HEK293 (cell line): ENCODE measurements around the gene SLC18A3.

ENCODE experiments used
- CTCF ChIA-PET: fragments of 350-600 bp; formaldehyde crosslinking; extraction: SDS; loops from one replicate; lab custom pipeline; 2021; ENCODE audit warnings: antibody characterized with exemption; lab: Yijun Ruan, JAX
- POLR2A ChIA-PET: fragments of 300-600 bp; formaldehyde crosslinking; extraction: SDS; loops from one replicate; lab custom pipeline; 2020; ENCODE audit warnings: antibody characterized with exemption, inconsistent platforms; lab: Yijun Ruan, JAX
- H3K27ac ChIP-seq: fragments of 200-500 bp; sonication (Bioruptor generic); 2 replicates; pipeline ENCODE4 v1.5.1; 2014; ENCODE audit warnings: low read depth, low read length, control low read depth, inconsistent platforms; ENCODE audit errors: extremely low read depth
- H3K36me3 ChIP-seq, 2 experiments: fragments of 200-500 bp in 1 of 2; sonication (Bioruptor generic) in 1 of 2; 1 replicate in 1 of 2; 2 replicates in 1 of 2; pipeline ENCODE4 v1.5.1; 2014 to 2017; ENCODE audit warnings: inconsistent platforms in 2 of 2, low read length in 2 of 2; ENCODE audit not compliant: control insufficient read depth in 2 of 2, insufficient read depth in 1 of 2
- H3K4me1 ChIP-seq: fragments of 200-500 bp; sonication (Bioruptor generic); 2 replicates; pipeline ENCODE4 v1.5.1; 2014; ENCODE audit warnings: mild to moderate bottlenecking, low read length, inconsistent platforms; ENCODE audit not compliant: control insufficient read depth, insufficient read depth
- H3K4me3 ChIP-seq: 2 replicates; pipeline ENCODE4 v1.5.1; 2011; ENCODE audit warnings: low read depth, mild to moderate bottlenecking, control low read depth, low read length, moderate library complexity
- H3K9me3 ChIP-seq: fragments of 200-500 bp; sonication (Bioruptor generic); 2 replicates; pipeline ENCODE4 v1.5.1; 2014; ENCODE audit warnings: low read depth, low read length, inconsistent platforms; ENCODE audit not compliant: control insufficient read depth, insufficient read depth
- HOXD13 ChIP-seq: sonication (generic); formaldehyde crosslinking; IDR thresholded peaks from 2 replicates; pipeline ENCODE4 v1.8.0; 2022; ENCODE audit warnings: missing genetic modification reagents, borderline replicate concordance
- KLF7 ChIP-seq: fragments of 450-650 bp; formaldehyde crosslinking; IDR thresholded peaks from 2 replicates; pipeline ENCODE4 v1.5.1; 2016; ENCODE audit warnings: missing biosample characterization, missing genetic modification characterization, borderline replicate concordance
- SP3 ChIP-seq: fragments of 450-650 bp; formaldehyde crosslinking; IDR thresholded peaks from 2 replicates; pipeline ENCODE4 v1.5.1; 2016; ENCODE audit warnings: missing biosample characterization, missing genetic modification characterization
- SP7 ChIP-seq: fragments of 450-650 bp; formaldehyde crosslinking; IDR thresholded peaks from 2 replicates; pipeline ENCODE4 v1.5.1; 2016; ENCODE audit warnings: missing biosample characterization, missing genetic modification characterization
- ZNF112 ChIP-seq: fragments of 450-650 bp; formaldehyde crosslinking; IDR thresholded peaks from 2 replicates; pipeline ENCODE4 v1.5.0; 2017; ENCODE audit warnings: missing biosample characterization, missing genetic modification characterization
- ZNF140 ChIP-seq: fragments of 450-650 bp; formaldehyde crosslinking; IDR thresholded peaks from 2 replicates; pipeline ENCODE4 v1.5.1; 2016; ENCODE audit warnings: missing biosample characterization, missing genetic modification characterization
- ZNF157 ChIP-seq: fragments of 450-650 bp; formaldehyde crosslinking; IDR thresholded peaks from 2 replicates; pipeline ENCODE4 v1.5.1; 2016; ENCODE audit warnings: missing biosample characterization, missing genetic modification characterization
- ZNF324 ChIP-seq: fragments of 450-650 bp; formaldehyde crosslinking; IDR thresholded peaks from 2 replicates; pipeline ENCODE4 v1.5.1; 2016; ENCODE audit warnings: missing biosample characterization, missing genetic modification characterization
- ZNF626 ChIP-seq: fragments of 450-650 bp; sonication (Bioruptor Pico); formaldehyde crosslinking; IDR thresholded peaks from 2 replicates; pipeline ENCODE4 v1.5.1; 2018; ENCODE audit warnings: missing biosample characterization, missing genetic modification characterization, inconsistent platforms
- ZNF747 ChIP-seq: fragments of 450-650 bp; formaldehyde crosslinking; IDR thresholded peaks from 2 replicates; pipeline ENCODE4 v1.5.1; 2016; ENCODE audit warnings: missing biosample characterization, missing genetic modification characterization
- ZNF776 ChIP-seq: fragments of 450-650 bp; formaldehyde crosslinking; IDR thresholded peaks from 2 replicates; pipeline ENCODE4 v1.5.0; 2017; ENCODE audit warnings: missing biosample characterization, missing genetic modification characterization, borderline replicate concordance
- TF ChIP-seq, protein P1 (sequence below): fragments of 450-650 bp; formaldehyde crosslinking; IDR thresholded peaks from 2 replicates; pipeline ENCODE4 v1.5.1; 2016; ENCODE audit warnings: missing biosample characterization, missing genetic modification characterization
- TF ChIP-seq, protein P2 (sequence below): fragments of 450-650 bp; formaldehyde crosslinking; optimal IDR thresholded peaks from 2 replicates; pipeline ENCODE3; 2016; ENCODE audit warnings: missing biosample characterization, mild to moderate bottlenecking, missing genetic modification characterization
- TF ChIP-seq, protein P3 (sequence below): fragments of 450-650 bp; formaldehyde crosslinking; IDR thresholded peaks from 2 replicates; pipeline ENCODE4 v1.5.1; 2016; ENCODE audit warnings: missing biosample characterization, missing genetic modification characterization
- TF ChIP-seq, protein P4 (sequence below): fragments of 450-650 bp; formaldehyde crosslinking; IDR thresholded peaks from 2 replicates; pipeline ENCODE4 v1.5.1; 2016; ENCODE audit warnings: missing biosample characterization, missing genetic modification characterization
- TF ChIP-seq, protein P5 (sequence below): fragments of 450-650 bp; formaldehyde crosslinking; IDR thresholded peaks from 2 replicates; pipeline ENCODE4 v1.5.1; 2016; ENCODE audit warnings: missing biosample characterization, missing genetic modification characterization
- TF ChIP-seq, protein P6 (sequence below): fragments of 450-650 bp; formaldehyde crosslinking; IDR thresholded peaks from 2 replicates; pipeline ENCODE4 v1.5.1; 2017; ENCODE audit warnings: missing biosample characterization, missing genetic modification characterization

The SLC18A3 gene

DNA sequence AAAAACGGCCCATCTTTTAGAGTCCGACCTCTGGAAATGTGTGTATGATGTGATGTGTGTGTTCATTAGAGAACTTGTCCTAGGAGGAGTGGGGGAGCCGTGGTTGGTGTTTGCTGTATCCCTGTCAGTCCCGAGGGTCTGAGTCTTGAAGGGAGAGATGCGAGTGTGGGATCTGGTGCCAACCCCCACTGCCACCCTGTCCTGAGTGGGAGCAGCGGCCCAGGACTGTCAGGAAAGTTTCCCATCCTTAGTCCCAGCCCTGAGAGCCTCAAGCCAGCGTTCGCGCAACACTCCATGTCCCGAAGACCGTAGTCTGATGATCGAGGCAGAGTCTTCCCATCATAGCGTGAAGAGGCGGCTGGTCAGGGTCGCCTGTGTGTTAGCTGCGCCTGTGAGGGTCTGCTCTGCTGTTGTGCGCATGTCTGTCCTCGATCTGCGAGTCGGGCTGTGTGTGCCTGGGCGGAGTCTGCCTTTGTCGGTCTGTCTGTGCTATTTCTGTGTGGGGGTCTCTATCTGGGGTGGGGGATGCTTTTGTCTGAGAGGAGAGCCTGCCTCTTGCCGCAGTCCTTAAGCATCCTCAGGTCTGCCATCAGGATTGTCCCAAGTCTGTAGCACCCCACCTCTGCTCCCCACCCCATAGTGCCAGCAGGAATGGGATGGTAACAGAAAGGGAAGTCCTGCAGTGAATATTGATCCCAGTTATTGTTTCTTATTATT is 3.2 kb downstream of the SLC18A3 start (continued):
- TF ChIP-seq KLF7 (tag by site-specific recombination) = no peak
- TF ChIP-seq HOXD13 (CRISPR knock-in tag) = no peak
- TF ChIP-seq, all 188 proteins: peak for 0

DNA sequence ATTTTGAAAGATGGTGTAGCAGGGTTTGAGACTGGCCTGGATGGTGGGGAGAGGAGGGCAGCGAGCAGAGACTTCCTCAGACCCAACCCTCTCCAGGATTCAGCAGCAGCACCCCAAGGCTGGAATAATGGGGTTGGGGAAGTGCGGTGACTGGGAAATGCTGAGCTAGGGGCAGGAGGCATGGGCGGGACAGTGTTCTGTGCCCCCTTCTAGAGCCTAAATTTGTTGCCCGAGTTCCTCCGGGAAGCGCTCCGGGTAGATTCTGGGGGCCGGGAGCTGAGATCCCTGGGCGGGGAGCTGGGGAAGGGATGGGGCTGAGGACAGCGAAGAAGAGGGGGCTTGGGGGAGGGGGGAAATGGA is 3.8 kb downstream of the SLC18A3 start, which contains the start of gene CHAT:
Gene CHAT (plus strand): TSS at position 156 of the 360 bp plus-strand sequence. CDS start 153 bp downstream, at position 309.
- H3K27ac ChIP-seq = no peak within 1 kb of the TSS
- ChIA-PET CTCF (interaction anchor here (0.7 to 1.0 kb wide), 2 partner anchors 21 to 697 kb away, joined by 4 to 5 read pairs; no protein-coding TSS in a partner anchor), POLR2A (no interaction called here)
- no peak within 1 kb of the TSS for H3K4me3 ChIP-seq
- H3K9me3 ChIP-seq = no peaks in the 10 kb centered on the region
- no peaks in the 10 kb centered on the region; the same call in 1 of the 2 replicates for H3K4me1 ChIP-seq
- TF ChIP-seq ZNF626 (tag by site-specific recombination) = no peak
- no peak for TF ChIP-seq ZNF140 (tag by site-specific recombination)
- no peak for TF ChIP-seq ZNF324
- TF ChIP-seq, protein P1, sequence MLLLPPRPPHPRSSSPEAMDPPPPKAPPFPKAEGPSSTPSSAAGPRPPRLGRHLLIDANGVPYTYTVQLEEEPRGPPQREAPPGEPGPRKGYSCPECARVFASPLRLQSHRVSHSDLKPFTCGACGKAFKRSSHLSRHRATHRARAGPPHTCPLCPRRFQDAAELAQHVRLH (tag by site-specific recombination) = no peak
- TF ChIP-seq ZNF776 (tag by site-specific recombination) = no peak
- no peak for TF ChIP-seq ZNF112 (tag by site-specific recombination)
- TF ChIP-seq, protein P2, sequence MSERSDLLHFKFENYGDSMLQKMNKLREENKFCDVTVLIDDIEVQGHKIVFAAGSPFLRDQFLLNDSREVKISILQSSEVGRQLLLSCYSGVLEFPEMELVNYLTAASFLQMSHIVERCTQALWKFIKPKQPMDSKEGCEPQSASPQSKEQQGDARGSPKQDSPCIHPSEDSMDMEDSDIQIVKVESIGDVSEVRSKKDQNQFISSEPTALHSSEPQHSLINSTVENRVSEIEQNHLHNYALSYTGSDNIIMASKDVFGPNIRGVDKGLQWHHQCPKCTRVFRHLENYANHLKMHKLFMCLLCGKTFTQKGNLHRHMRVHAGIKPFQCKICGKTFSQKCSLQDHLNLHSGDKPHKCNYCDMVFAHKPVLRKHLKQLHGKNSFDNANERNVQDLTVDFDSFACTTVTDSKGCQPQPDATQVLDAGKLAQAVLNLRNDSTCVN (tag by site-specific recombination) = no peak
- TF ChIP-seq, protein P3, sequence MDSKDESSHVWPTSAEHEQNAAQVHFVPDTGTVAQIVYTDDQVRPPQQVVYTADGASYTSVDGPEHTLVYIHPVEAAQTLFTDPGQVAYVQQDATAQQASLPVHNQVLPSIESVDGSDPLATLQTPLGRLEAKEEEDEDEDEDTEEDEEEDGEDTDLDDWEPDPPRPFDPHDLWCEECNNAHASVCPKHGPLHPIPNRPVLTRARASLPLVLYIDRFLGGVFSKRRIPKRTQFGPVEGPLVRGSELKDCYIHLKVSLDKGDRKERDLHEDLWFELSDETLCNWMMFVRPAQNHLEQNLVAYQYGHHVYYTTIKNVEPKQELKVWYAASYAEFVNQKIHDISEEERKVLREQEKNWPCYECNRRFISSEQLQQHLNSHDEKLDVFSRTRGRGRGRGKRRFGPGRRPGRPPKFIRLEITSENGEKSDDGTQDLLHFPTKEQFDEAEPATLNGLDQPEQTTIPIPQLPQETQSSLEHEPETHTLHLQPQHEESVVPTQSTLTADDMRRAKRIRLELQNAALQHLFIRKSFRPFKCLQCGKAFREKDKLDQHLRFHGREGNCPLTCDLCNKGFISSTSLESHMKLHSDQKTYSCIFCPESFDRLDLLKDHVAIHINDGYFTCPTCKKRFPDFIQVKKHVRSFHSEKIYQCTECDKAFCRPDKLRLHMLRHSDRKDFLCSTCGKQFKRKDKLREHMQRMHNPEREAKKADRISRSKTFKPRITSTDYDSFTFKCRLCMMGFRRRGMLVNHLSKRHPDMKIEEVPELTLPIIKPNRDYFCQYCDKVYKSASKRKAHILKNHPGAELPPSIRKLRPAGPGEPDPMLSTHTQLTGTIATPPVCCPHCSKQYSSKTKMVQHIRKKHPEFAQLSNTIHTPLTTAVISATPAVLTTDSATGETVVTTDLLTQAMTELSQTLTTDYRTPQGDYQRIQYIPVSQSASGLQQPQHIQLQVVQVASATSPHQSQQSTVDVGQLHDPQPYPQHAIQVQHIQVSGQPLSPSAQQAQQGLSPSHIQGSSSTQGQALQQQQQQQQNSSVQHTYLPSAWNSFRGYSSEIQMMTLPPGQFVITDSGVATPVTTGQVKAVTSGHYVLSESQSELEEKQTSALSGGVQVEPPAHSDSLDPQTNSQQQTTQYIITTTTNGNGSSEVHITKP = no peak
- no peak for TF ChIP-seq ZNF747 (tag by site-specific recombination)
- no peak for TF ChIP-seq SP3 (tag by site-specific recombination)
- TF ChIP-seq, protein P4, sequence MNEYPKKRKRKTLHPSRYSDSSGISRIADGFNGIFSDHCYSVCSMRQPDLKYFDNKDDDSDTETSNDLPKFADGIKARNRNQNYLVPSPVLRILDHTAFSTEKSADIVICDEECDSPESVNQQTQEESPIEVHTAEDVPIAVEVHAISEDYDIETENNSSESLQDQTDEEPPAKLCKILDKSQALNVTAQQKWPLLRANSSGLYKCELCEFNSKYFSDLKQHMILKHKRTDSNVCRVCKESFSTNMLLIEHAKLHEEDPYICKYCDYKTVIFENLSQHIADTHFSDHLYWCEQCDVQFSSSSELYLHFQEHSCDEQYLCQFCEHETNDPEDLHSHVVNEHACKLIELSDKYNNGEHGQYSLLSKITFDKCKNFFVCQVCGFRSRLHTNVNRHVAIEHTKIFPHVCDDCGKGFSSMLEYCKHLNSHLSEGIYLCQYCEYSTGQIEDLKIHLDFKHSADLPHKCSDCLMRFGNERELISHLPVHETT (tag by site-specific recombination) = no peak
- TF ChIP-seq SP7 (tag by site-specific recombination) = no peak
- TF ChIP-seq, protein P5, sequence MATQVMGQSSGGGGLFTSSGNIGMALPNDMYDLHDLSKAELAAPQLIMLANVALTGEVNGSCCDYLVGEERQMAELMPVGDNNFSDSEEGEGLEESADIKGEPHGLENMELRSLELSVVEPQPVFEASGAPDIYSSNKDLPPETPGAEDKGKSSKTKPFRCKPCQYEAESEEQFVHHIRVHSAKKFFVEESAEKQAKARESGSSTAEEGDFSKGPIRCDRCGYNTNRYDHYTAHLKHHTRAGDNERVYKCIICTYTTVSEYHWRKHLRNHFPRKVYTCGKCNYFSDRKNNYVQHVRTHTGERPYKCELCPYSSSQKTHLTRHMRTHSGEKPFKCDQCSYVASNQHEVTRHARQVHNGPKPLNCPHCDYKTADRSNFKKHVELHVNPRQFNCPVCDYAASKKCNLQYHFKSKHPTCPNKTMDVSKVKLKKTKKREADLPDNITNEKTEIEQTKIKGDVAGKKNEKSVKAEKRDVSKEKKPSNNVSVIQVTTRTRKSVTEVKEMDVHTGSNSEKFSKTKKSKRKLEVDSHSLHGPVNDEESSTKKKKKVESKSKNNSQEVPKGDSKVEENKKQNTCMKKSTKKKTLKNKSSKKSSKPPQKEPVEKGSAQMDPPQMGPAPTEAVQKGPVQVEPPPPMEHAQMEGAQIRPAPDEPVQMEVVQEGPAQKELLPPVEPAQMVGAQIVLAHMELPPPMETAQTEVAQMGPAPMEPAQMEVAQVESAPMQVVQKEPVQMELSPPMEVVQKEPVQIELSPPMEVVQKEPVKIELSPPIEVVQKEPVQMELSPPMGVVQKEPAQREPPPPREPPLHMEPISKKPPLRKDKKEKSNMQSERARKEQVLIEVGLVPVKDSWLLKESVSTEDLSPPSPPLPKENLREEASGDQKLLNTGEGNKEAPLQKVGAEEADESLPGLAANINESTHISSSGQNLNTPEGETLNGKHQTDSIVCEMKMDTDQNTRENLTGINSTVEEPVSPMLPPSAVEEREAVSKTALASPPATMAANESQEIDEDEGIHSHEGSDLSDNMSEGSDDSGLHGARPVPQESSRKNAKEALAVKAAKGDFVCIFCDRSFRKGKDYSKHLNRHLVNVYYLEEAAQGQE (tag by site-specific recombination) = no peak
- TF ChIP-seq, protein P6, sequence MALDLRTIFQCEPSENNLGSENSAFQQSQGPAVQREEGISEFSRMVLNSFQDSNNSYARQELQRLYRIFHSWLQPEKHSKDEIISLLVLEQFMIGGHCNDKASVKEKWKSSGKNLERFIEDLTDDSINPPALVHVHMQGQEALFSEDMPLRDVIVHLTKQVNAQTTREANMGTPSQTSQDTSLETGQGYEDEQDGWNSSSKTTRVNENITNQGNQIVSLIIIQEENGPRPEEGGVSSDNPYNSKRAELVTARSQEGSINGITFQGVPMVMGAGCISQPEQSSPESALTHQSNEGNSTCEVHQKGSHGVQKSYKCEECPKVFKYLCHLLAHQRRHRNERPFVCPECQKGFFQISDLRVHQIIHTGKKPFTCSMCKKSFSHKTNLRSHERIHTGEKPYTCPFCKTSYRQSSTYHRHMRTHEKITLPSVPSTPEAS (tag by site-specific recombination) = no peak
- TF ChIP-seq ZNF157 (tag by site-specific recombination) = no peak
- no peaks in the 10 kb centered on the region for H3K36me3 ChIP-seq
